K562 (cell line): ENCODE results near the gene PLEKHF1. TPM values are rescaled to one million over a fixed set of nuclear protein-coding genes. Genes with fewer than 3 reads are reported as not detected.

Source experiments
- ATAC-seq: fragments of 200-7000 bp; cut with Tn5 transposase; 3 replicates; pipeline ENCODE4 v1.9.1; 2020; ENCODE audit warnings: moderate library complexity
- BruUV-seq: library from RNA; stranded (reverse); fragments of 400-500 nt; replicated peaks from 2 replicates; lab custom pipeline; 2021; lab: Mats Ljungman, UMichigan
- CTCF ChIA-PET: fragments of 300-600 bp; formaldehyde crosslinking; extraction: SDS; loops from one replicate; lab custom pipeline; 2021; ENCODE audit warnings: low intra/inter-chr PET ratio; lab: Yijun Ruan, JAX
- POLR2A ChIA-PET: fragments of 300-600, 350-650 bp; sonication (Branson Sonifier 250); formaldehyde crosslinking; extraction: SDS; loops from one replicate; lab custom pipeline; 2021; ENCODE audit warnings: antibody characterized with exemption, inconsistent platforms; lab: Yijun Ruan, JAX
- DNase-seq, 4 experiments: peaks; one replicate each; pipeline versions ENCODE4 v3.0.0 to v3.0.0-alpha.2; 2011 to 2018; ENCODE audit warnings: low spot score in 3 of 4, mixed read lengths in 3 of 4; ENCODE audit errors: extremely low read depth in 1 of 4
- FAIRE-seq: peaks from 2 replicates; lab custom pipeline; 2011; peaks lifted over from hg19 to GRCh38; lab: Jason Lieb, UNC
- H2AFZ ChIP-seq: 2 replicates; pipeline ENCODE4 v1.6.0; 2011; ENCODE audit warnings: low read depth, low read length, control low read depth, inconsistent platforms
- H3K27ac ChIP-seq: fragments of 200-600 bp; 3 replicates; pipeline ENCODE4 v1.8.0; 2011; ENCODE audit warnings: low read depth, mild to moderate bottlenecking, control low read depth, inconsistent platforms, low read length, moderate library complexity, mixed read lengths; ENCODE audit errors: extremely low read depth
- H3K27me3 ChIP-seq, 2 experiments: fragments of 300-600 bp in 1 of 2; 2 replicates in 1 of 2; 3 replicates in 1 of 2; pipeline versions ENCODE4 v1.6.0 to v1.8.0; 2011; ENCODE audit warnings: inconsistent platforms in 2 of 2, low read length in 2 of 2, mild to moderate bottlenecking in 1 of 2, mixed read lengths in 1 of 2, moderate library complexity in 1 of 2; ENCODE audit not compliant: control insufficient read depth in 2 of 2, insufficient read depth in 2 of 2
- H3K36me3 ChIP-seq: fragments of 300-600 bp; 3 replicates; pipeline ENCODE4 v1.8.0; 2011; ENCODE audit warnings: mild to moderate bottlenecking, low read length, inconsistent platforms; ENCODE audit not compliant: control insufficient read depth, insufficient read depth
- H3K4me1 ChIP-seq, 2 experiments: fragments of 200-600 bp in 1 of 2; replicated peaks in 1 of 2; 2 replicates in 1 of 2; 3 replicates in 1 of 2; pipeline versions ENCODE4 v1.5.1 to v1.8.0; 2011; ENCODE audit warnings: inconsistent platforms in 2 of 2, low read length in 2 of 2, mild to moderate bottlenecking in 1 of 2, mixed read lengths in 1 of 2, moderate library complexity in 1 of 2; ENCODE audit not compliant: control insufficient read depth in 2 of 2, insufficient read depth in 2 of 2
- H3K4me2 ChIP-seq: 2 replicates; pipeline ENCODE4 v1.6.1; 2011; ENCODE audit warnings: low read length, control low read depth, inconsistent platforms, mixed read lengths; ENCODE audit not compliant: insufficient read depth
- H3K4me3 ChIP-seq: fragments of 200-600 bp; sonication (generic), shearing (Covaris generic); 2 replicates; pipeline ENCODE4 v1.5.1; 2016; ENCODE audit warnings: control low read depth, inconsistent platforms
- H3K79me2 ChIP-seq: fragments of 200-600 bp; 3 replicates; pipeline ENCODE4 v1.8.0; 2011; ENCODE audit warnings: low read length, inconsistent platforms; ENCODE audit not compliant: control insufficient read depth, insufficient read depth
- H3K9ac ChIP-seq, 2 experiments: 2 replicates each; pipeline versions ENCODE4 v1.6.0 to v1.6.1; 2011; ENCODE audit warnings: low read depth in 2 of 2, low read length in 2 of 2, control low read depth in 1 of 2, inconsistent platforms in 1 of 2, mild to moderate bottlenecking in 1 of 2, mixed read lengths in 1 of 2; ENCODE audit not compliant: insufficient read depth in 1 of 2
- H3K9me1 ChIP-seq: one replicate; pipeline ENCODE4 v1.6.0; 2011; ENCODE audit warnings: inconsistent platforms, mild to moderate bottlenecking, low read length, moderate library complexity; ENCODE audit not compliant: control insufficient read depth, insufficient read depth
- H3K9me3 ChIP-seq: replicated peaks from 2 replicates; pipeline ENCODE4 v1.5.1; 2011; ENCODE audit warnings: low read depth, low read length, inconsistent platforms; ENCODE audit not compliant: control insufficient read depth, insufficient read depth
- H4K20me1 ChIP-seq: replicated peaks from 2 replicates; pipeline ENCODE4 v1.6.1; 2011; ENCODE audit warnings: low read length, inconsistent platforms, mixed read lengths; ENCODE audit not compliant: control insufficient read depth, insufficient read depth
- C11orf30 ChIP-seq: fragments of 450-650 bp; IDR thresholded peaks from 2 replicates; pipeline ENCODE4 v1.6.1; 2016; ENCODE audit warnings: low read depth, mild to moderate bottlenecking
- CREBBP ChIP-seq: IDR thresholded peaks from one replicate; pipeline ENCODE4 v1.6.1; 2012; ENCODE audit warnings: low read depth, mild to moderate bottlenecking, control low read depth, inconsistent platforms, low read length
- HNRNPLL ChIP-seq: fragments of 200-400 bp; formaldehyde crosslinking; IDR thresholded peaks from 2 replicates; pipeline ENCODE4 v1.6.1; 2017; ENCODE audit warnings: low read length, low read depth, mild to moderate bottlenecking; ENCODE audit not compliant: poor library complexity, severe bottlenecking
- NFRKB ChIP-seq: fragments of 450-650 bp; IDR thresholded peaks from 2 replicates; pipeline ENCODE4 v1.6.1; 2016; ENCODE audit warnings: low read depth
- ZNF124 ChIP-seq: sonication (generic); formaldehyde crosslinking; IDR thresholded peaks from 2 replicates; pipeline ENCODE4 v1.8.1; 2022; ENCODE audit warnings: missing genetic modification reagents
- ZNF766 ChIP-seq: fragments of 200-800 bp; sonication (Bioruptor generic); conservative IDR thresholded peaks from 2 replicates; pipeline ENCODE4 v1.6.1; 2016; ENCODE audit warnings: missing genetic modification characterization, missing compliant biosample characterization
- WGBS: fragments of 100-300 bp; shearing (Covaris generic); methylation state at CpG from one replicate; pipeline ENCODE4 v1.1.6; 2016; ENCODE audit warnings: low coverage, mixed read lengths; ENCODE audit not compliant: insufficient coverage; ENCODE audit errors: missing lambda C conversion rate; 5-methylcytosine and 5-hydroxymethylcytosine counted together
- in situ Hi-C: fragments of 300-500 bp; cut with MboI; formaldehyde crosslinking; loops from 4 replicates; pipeline ENCODE4 v1.15.0; 2018; ENCODE audit warnings: inconsistent platforms, mixed read lengths
- intact Hi-C: fragments of 100-400 bp; cut with micrococcal nuclease; formaldehyde crosslinking; loops from 2 replicates; pipeline ENCODE4 v1.14.2; 2022
- polyA plus RNA-seq, 8 experiments: library from polyadenylated mRNA; depleted of rRNA in 4 of 8; stranded (reverse) in 5 of 8; unstranded in 3 of 8; fragments of >200 nt; fragmentation: Nextera tagmentation in 2 of 8; fragmentation: Illumina TruSeq in 1 of 8; extraction: Ambion mirVana in 2 of 8; extraction: Trizol in 1 of 8; gene quantifications; 2 replicates each; pipeline versions ENCODE4 v1.2.1 to v1.2.3, GENCODE V29; 2011 to 2014; ENCODE audit warnings: inconsistent platforms in 1 of 8, missing spikeins in 1 of 8
- total RNA-seq, 7 experiments: library from RNA; depleted of rRNA in 6 of 7; stranded (reverse); fragments of >200 nt in 6 of 7; fragmentation: Illumina TruSeq in 2 of 7; extraction: Trizol in 2 of 7; gene quantifications; 2 replicates each; pipeline versions ENCODE4 v1.2.1 to v1.2.3, GENCODE V29; 2011 to 2021; ENCODE audit warnings: low replicate concordance in 1 of 7
- TF ChIP-seq, protein P1 (sequence below): sonication (generic); formaldehyde crosslinking; IDR thresholded peaks from 2 replicates; pipeline ENCODE4 v1.8.1; 2022; ENCODE audit warnings: missing genetic modification reagents
- TF ChIP-seq, protein P2 (sequence below): fragments of 450-650 bp; IDR thresholded peaks from 2 replicates; pipeline ENCODE4 v1.6.1; 2016; ENCODE audit warnings: low read depth, mild to moderate bottlenecking, moderate library complexity
- TF ChIP-seq, protein P3 (sequence below): fragments of 450-650 bp; formaldehyde crosslinking; IDR thresholded peaks from 2 replicates; pipeline ENCODE4 v1.4.0; 2020; ENCODE audit warnings: mild to moderate bottlenecking, moderate library complexity

PLEKHF1 gene
- total and polyA plus RNA-seq, 9 of the 15 experiments (the other 6 are each of a cell fraction or from before 2014, with no cell fraction given), result 0.07 to 13.4 (median 3.9) TPM; not detected in 1

DNA sequence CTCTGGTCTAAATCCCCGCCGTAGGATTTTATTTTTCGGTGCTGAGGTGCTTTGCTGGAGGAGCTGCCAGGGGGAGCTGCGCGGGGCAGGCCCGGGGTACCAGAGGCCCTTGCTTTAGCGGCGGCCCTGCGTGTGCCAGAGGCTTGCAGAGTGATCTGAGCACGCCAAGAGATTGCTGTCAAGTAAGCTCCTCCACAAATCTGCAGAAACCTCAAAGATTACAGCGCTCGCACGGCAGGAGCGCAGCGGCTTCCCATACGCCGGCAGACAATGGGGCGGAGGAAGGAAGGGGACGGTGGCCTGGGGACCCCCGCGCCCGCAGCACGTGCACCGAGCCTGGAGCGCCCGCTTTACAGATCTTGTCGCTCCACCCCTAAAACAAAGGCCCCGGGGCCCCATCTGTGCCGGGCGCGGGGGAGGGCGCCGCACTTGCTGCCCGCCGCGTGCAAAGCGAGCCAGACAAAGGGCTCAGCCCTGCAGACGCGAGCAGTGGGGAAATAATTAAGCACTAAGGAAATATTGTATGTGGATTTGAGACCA lies 58.9 kb downstream of the PLEKHF1 start:
- ATAC-seq, result no peak; the same call in 2 of the 3 replicates
- H3K36me3 ChIP-seq, result no peaks in the 10 kb centered on the region
- in situ Hi-C loops, result no loop called here
- H4K20me1 ChIP-seq, result 0 out of 2 replicates have a peak, but pooled peaks cover 8% of the 10 kb centered on the region
- POLR2A ChIA-PET, result interaction anchor here (2.3 kb wide), 1 partner anchor 8 kb away, joined by 8 read pairs; no protein-coding TSS in a partner anchor
- H3K27me3 ChIP-seq, result peaks cover 44 to 56% of the 10 kb centered on the region in 2 experiments
- intact Hi-C loops, result no loop called here
- DNase-seq, result peak in 2 of 4 experiments; percentile 23
- H3K4me1 ChIP-seq, result peaks cover 0 to 9% of the 10 kb centered on the region in 2 experiments; a peak in 2 of 5 replicates
- H3K9me3 ChIP-seq, result no peaks in the 10 kb centered on the region
- no peaks in the 10 kb centered on the region for H3K79me2 ChIP-seq
- H3K27ac ChIP-seq, result no peak overlapping the region
- TF ChIP-seq C11orf30 (no peak), HNRNPLL (peak; percentile 35), CREBBP (no peak), ZNF124 (CRISPR knock-in tag) (no peak), ZNF766 (CRISPR knock-in tag) (no peak), NFRKB (no peak)
- TF ChIP-seq, protein P1, sequence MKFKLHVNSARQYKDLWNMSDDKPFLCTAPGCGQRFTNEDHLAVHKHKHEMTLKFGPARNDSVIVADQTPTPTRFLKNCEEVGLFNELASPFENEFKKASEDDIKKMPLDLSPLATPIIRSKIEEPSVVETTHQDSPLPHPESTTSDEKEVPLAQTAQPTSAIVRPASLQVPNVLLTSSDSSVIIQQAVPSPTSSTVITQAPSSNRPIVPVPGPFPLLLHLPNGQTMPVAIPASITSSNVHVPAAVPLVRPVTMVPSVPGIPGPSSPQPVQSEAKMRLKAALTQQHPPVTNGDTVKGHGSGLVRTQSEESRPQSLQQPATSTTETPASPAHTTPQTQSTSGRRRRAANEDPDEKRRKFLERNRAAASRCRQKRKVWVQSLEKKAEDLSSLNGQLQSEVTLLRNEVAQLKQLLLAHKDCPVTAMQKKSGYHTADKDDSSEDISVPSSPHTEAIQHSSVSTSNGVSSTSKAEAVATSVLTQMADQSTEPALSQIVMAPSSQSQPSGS, result no peak
- TF ChIP-seq, protein P2, sequence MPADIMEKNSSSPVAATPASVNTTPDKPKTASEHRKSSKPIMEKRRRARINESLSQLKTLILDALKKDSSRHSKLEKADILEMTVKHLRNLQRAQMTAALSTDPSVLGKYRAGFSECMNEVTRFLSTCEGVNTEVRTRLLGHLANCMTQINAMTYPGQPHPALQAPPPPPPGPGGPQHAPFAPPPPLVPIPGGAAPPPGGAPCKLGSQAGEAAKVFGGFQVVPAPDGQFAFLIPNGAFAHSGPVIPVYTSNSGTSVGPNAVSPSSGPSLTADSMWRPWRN, result 0 out of 2 replicates have a peak, but pooled peaks have one; percentile 45
- TF ChIP-seq, protein P3, sequence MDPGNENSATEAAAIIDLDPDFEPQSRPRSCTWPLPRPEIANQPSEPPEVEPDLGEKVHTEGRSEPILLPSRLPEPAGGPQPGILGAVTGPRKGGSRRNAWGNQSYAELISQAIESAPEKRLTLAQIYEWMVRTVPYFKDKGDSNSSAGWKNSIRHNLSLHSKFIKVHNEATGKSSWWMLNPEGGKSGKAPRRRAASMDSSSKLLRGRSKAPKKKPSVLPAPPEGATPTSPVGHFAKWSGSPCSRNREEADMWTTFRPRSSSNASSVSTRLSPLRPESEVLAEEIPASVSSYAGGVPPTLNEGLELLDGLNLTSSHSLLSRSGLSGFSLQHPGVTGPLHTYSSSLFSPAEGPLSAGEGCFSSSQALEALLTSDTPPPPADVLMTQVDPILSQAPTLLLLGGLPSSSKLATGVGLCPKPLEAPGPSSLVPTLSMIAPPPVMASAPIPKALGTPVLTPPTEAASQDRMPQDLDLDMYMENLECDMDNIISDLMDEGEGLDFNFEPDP, result no peak
- CTCF ChIA-PET, result interaction anchor here (0.6 kb wide), 2 partner anchors 150 to 196 kb away, joined by 3 read pairs; no protein-coding TSS in a partner anchor
- BruUV-seq, result no TSS peak
- no peak for FAIRE-seq
- H2AFZ ChIP-seq, result no peak overlapping the region
- no peaks in the 10 kb centered on the region for H3K9me1 ChIP-seq
- 1% methylated on average over 38 of the region's 39 CpGs for WGBS
- no peak overlapping the region for H3K9ac ChIP-seq
- H3K4me2 ChIP-seq, result no peak overlapping the region
- H3K4me3 ChIP-seq, result no peak overlapping the region
